DMS114 treated with DMSO at 0.1 percent for 48 hours (cell line): ENCODE results near the gene LIPC.

Experiments used
- DNase-seq: peaks from one replicate; lab custom pipeline; 2025; ENCODE audit not compliant: unreplicated experiment; lab: John Stamatoyannopoulos, UW

The LIPC gene

DNA sequence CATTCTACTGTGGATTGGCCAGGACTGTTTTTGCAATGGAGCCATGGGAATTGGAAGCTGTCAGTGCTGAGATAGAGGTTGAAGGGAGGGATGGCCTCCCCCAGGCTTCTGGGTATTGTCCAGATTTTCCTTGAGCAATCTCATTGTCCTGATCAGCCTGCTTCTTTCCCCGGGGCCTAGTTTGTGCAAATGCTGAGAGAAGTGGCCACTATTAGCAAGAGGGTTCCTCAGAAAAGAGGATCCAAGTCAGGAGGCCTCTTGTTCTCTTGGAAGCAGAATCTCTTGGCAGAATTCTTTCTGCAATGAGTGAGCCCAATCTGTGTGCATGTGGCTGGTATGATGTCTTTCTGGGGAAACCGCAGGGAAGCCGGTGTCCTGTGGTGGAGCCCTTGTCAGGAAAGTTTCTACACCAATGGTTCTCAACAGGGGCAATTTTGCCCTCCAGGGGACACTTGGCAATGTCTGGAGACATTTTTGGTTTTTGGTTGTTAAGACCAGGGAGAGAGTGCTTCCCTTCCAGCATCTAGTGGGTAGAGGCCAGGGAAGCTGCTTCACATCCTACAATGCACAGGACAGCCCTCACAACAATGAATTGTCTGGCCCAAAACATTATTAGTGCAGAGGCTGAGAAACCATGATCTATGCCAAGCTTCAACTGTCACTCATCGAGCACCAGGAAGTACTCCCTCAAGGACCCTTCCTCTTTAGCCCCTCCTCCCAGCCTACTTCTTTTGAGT lies 2.0 kb downstream of the LIPC start:
- no peak for DNase-seq

DNA sequence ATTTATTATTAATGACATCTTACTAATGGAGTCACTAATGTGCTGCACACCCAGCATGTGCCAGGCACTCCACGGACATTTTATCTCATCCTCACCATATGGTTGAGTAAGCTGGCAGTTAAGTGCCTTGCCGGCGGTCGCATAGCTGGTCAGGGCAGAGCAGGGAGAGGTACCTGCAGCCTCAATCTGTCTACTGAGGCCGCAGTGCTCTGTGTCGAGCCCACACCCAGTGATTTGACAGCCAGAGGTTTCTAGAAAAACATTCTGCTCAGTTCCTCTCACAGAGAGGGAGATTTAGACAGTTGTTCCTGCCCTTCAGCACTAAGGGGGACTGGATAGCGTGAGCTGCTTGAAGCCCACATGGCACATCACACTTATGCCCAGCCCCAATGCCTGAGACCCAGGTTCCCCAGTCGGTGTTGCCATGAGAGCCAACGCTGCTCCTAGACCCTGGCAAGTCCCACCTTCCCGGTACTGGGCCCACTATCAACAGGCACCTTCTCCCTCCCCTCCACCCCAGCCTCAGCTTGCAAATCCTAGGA lies 2.6 kb downstream of the LIPC start:
- DNase-seq: no peak

DNA sequence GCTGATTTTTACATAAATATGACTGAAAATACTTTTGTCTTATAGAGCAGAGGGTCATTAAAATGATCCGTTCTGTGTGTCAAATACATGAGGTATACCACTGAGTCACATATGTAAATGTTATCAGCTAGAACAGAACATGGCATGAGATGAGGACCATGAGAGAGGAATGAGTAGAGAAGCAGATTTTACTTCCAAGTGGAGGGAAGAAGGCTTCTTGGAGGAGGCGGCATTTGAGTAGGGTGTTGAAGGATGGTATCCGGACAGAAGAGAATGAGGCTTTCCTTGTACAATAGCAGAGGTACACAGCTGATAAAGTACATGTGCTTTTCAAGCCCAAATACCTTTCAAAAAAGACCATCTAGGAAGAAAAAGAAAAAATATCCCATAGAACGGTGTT lies 4.8 kb downstream of the LIPC start:
- DNase-seq: no peak

DNA sequence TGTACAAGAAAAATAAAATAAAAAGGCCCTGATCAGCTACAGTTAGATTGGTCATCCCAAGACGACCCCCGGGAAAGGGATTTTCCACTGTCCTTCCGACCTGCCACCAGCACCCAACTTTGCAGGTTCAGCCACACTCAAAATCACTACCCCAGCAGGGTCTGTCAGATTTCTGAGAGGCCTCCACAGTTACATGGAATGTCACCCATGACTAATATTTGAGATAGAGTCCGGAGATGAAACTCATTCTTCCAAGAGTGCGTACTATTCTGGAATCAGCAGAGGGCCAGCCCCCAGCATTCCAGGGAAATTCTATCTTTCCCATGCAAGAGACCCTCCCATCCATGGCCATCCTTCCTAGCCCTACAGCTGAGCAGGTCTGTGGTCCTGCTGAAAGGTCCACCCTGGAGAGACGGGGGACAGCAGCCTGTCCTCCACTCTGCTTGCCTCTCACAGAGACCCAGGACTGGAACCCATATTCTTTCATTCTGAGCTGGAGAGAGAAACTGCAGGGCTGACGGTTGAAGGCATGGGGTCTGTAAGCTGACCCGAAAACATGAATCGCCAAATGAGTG lies 5.8 kb downstream of the LIPC start:
- no peak for DNase-seq

DNA sequence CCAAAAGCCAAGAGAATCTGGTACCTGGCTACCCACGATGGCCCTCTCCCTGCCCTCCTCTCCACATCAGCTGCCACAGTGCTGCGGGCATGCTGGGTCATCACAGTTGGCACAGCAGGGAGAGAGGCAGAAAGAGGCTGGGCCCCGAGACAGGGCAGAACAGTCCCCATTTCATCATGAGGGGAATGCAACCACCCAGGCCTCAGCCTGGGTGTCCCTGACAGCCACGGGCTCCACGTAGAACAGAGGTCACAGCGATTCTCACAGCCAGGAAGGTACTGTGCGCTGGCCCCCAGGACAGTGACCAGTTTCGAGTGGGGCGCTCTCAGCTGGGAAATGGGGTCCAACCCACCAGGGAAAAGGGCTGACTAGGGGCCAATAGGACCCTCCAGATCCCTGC lies 6.3 kb downstream of the LIPC start:
- no peak for DNase-seq

DNA sequence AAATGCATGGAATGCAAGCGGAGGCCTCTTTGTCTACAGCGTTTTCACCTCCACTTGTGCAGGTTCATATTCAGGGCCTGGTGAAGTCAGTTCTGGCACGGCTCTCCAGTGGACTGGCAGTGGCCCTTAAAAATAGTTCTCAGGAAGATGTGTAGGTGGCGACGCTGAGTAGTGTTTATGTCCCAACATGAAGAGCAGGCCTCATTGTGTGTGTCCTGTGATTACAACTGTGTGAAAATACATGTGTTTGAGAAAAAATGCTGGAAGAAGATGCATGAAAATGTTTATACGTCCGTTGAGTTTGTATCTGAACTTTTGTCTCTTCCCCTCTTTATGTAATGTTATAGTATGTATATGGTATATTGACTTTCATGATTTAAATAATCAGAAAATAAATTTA lies 7.2 kb downstream of the LIPC start:
- DNase-seq: peak; percentile 8

DNA sequence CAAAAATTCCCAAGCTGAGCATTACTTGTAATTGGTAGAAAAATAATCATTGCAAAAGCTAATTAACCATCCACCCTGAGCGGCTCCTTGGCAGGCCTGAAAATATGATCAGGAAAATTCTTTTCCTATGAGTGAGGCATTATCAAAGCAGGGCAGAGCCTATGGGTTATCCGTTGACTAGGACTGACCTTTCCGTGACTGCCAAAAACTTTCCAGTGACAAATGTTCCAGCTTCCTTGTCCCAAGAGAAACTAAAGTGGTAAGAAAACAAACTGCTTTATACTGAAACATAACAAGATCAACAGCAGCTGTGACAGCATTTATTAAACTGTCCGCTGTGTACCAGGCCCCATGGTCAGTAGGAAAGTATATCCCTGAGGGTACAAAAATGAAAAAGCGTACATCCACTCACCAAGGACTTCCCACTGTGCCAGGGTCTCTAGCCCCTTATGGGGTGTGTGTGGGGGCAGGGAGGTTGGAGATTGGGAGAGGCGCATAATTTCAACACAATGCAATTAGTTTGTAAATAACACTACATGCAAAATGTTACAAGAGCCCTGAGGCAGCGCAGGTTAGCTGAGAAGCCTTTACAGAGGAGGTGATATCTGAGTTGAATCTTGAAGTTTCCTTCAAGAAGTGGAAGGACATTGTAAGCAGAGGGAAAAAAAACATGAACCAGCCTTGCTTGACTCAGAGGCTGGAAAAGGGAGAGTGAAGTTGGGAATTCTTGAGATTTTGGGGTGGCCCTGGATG lies 8.5 kb downstream of the LIPC start:
- DNase-seq: no peak

DNA sequence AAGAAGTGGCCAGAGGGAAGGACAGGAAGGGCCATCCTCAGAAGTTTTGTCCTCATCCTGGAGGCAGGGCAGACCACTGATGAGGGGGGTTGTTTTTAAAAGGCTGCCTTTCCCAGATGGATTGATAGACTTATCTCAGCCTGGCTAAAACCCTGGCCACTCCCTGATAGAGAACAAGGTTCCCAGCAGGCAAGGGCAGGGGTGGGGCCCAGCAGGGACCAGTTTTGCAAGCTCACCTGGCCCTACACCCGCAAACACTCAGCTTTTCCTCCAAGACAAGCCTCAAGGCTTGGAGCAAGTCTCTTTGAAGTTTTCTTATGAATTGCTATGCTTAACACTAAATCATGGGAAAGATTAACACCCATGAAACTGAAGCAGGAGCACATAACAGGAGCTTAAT lies 9.1 kb downstream of the LIPC start:
- DNase-seq: no peak

DNA sequence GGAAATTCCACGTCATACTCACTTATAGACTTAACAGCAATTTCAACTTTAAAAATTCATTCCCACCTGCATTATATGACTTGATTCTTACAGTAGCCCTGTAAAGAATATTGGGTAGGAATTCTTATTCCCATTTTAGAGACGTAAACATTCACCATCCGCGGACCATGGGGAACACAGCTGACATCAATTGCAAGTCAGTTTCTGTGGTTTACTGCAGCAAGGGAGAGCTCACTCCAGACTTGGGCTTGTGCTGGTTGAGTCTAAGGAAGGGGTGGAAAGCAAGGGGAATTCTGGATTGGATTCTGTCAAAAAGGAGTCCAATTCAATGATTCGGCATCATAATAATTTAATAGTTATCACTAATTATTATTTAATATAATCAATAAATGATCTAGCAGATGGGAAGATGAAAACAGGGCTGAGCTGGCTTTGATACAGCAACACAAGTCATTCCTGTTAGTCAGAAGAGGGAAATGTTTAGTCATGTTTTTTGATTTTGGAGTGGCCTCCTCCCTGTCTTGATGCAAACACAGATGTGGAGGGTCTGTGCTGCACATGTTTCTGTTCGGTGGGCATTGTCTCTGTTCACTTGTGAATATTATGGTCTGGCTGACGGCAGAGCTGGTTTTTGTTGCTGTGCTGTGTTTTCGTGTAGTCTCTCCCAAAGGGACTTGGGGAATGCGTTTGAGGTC lies 9.7 kb downstream of the LIPC start:
- DNase-seq: no peak

DNA sequence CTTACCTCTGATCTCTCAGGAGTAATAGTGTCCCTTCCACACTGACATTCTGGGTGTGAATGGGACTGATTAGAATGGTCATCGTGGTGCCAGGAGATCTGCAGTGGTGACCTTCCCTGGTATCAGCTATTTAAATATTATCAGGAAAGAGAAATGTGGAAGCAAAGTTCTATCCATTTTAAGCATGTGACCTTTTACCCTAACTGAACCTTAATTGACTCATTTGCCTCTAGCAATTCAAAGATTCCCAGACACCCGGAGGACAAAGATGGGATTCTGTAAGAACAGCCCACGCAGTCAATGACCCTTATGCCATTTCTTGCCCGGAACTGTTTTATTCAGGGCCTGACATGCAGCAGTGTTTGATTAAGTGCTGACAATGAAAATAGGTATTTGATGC lies 10.3 kb downstream of the LIPC start:
- DNase-seq: no peak

DNA sequence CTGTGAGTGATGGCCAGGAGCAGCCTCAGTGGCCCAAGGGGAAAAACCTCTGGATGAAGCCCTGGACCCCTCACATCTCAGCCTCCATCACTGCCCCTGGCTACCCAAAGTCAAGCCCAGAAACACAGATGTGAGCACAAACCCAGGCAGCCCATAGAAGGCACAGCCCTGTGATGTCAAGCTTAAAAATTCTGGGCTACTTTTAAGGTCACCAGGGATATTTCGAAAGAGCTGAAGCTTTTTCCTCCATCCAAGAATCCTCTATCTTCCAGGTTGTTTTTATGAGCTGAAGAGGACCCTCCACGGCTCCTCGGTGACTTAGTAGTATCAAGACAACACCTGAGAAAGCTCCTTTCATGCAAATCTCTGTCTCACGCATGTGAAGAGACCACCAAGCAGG lies 11.5 kb downstream of the LIPC start:
- DNase-seq: no peak

DNA sequence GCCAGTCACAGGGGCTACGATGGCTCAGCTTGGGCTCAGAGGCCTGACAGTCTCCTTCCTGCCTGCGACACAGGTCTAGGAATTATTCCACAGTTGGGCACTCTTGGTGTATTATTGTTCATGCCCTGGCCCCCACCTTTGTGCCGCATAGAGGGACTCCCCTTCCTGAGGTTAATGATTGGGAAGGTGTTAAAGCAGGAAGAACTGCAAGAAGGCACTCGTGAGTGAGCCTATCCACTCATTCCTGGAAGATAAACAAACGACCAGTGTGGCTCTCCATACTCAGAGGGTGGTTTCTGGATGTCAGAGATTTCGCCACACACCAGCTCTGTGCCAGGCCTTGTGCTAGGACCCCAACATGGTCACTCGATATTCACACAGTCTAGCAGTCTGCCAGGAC lies 12.3 kb downstream of the LIPC start:
- DNase-seq: no peak

DNA sequence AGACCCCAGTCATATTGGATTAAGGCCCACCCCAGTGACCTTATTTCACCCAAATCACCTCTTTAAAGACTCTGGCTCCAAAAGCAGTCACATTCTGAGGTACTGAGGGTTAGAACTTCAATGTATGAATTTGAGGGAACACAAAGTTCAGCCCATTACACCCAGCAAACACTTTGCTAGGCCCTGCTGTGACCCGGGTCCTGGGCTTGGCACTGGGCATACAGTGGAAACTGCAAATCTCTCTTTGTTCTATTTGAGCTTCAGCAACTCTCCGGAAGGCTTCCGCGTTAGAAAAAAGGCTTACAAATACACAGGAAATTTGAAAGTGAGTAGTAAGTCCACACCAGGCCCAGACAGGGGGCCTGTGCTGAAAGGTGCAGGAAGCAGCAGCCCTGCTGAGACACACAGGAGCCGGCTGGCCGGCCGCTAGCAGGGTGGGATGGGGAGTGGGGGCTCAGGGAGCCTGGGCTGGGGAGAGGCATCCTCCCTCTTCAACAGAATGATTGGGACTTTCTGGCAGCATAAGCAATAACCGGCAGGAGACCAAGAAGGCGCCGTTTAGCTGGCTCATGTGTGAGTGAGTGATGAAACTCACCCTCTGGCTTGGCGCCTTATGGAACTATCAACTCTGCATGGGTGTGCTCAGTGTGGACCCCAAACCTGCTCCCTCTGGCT lies 13.0 kb downstream of the LIPC start:
- no peak for DNase-seq

DNA sequence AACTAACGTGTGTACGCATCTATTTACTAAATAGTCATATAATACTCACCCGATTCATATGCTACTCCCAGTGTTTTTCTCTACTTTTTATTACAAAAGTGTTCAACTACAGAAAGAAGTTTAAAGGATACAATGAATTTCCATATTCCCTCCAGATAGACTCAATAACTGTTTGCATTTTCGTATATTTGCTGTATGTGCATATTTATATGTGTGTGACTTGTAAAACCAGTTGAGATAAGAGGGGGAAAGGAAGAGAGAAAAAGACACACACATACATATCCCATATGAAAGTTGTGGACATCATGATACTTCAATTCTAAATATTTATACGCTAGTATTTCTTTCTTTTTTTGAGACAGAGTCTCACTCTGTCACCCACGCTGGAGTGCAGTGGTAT lies 14.1 kb downstream of the LIPC start:
- no peak for DNase-seq

DNA sequence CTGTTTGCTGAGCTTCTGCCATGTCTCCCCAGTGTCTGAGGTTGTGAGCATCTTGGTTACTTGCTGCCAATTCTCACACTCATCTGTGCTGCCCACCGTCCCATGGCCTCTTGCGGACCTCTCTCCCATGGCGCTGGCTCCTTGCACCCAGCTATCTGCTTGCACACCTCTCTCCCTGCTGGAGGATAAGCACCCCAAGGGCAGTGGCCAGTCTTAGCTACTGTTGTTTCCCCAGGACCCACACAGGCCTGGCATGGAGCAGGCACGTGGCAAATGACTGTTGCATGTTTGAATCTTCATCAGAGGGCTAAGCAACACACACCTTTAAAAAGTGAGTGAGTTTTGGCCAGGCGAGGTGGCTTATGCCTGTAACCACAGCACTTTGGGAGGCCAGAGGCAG lies 14.7 kb downstream of the LIPC start:
- DNase-seq: no peak

DNA sequence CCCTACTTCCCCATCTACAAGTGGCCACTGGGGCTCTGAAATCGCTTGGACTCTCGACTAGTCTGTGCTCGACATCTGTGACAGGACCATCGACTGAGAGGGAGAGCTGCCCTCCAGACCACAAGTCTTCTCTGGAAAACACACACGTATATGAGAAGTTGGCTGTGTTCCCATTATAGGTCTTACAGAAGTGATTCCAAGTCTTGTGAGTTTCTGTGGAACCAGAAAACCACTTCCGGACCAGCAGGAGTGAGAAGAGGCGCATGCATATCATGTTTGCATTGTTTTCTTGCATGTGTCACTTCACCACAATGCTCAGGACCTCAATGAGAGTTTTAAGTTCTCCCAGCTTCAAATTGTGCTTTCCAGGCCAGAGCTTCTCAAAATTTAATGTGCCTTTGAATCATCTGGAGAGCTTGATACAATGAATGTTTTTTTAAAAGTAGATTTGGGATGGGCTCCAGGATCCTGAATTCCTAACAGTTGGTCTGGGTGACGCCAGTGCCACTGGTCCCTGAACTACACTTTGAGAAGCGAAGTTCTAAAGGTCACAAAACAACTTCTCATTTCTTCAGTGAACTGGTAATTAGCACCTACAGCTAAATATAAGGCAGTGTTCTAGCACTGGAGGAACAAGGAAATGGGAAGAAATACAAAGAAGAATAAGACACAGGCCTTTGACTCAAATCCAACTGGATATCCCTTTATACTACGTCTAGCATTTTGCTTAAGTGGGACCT lies 15.7 kb downstream of the LIPC start:
- DNase-seq: no peak

DNA sequence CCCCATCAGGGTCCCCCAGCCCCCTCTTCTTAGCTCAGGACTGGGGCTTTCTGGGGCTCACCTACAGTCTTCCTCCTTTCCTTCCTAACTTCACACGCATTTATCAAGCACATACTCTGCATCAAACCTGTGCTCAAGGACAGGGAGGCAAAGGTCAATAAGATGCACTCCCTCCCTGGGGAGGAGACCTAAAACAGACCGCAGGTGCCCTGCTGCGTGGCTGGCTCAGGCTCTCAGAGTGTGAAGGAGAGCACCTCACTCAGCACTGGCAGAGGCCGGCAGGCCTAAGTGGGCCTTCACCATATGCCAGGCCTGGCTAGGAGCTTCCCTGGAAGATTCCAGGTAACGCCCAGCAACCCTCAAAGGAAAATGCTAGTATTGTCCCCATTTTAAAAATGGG lies 16.5 kb downstream of the LIPC start:
- DNase-seq: no peak

DNA sequence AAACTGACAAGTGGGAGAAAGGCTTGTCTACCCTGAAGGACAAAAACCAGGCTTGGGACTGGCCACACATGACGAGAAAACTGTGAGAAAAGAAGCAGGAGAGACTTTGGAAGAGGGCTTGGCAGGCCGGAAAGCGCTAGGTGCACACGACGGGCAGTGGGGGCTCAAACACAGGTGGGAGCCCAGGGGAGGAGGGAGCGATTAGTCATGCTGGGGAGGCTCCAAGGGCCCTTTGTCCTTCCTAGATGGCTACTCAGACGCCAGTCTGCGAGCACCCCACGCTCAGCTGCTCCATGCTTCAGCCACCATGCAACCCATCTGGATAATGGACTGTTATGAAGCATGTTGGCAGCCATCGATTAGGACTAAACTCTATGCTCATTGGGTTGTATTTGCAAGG lies 17.1 kb downstream of the LIPC start:
- DNase-seq: no peak

DNA sequence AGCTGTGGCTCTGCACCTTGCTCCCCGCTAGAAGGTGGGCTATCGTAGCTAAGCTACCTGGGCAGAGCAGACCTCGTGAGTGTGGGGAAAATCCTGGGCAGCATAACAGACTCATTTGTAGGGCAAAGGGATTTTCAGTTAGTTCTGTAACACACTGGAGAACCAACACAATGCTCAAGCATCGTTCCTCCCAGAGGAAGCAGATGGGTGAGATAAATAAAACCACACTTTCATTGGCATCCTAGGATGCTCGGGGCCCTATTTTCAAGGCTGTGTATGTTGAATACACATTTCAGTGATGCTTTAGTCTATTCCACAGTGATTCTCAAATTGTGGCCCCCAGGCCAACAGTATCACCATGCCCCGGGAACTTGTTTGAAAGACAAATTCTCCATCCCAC lies 20.0 kb downstream of the LIPC start:
- DNase-seq: no peak

DNA sequence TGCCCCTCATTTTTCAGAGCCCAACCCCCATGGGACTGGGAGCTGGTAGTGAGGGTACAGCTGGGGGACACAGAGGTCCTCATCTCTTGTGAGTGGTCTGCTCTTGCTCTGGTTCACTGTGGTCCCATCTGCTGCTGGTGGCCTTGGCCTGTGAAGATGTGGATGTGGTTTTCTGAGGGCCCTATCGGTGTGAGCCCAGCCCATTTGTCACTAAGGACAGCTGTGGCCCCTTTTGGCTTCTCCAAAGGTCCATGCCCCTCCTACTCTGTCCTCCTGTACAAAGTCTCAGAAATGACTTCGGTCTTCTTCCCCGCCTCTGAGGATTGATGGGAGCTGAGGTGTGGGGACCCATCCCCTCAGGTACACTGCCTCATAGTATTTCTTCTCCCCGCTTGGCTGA lies 21.0 kb downstream of the LIPC start:
- no peak for DNase-seq
